HUES64 (cell line): ENCODE measurements around the gene FJX1.
"Not testable (repeated sequence)": the region's sequence is repeated elsewhere in the genome, so short reads cannot be mapped to it uniquely, and the experiment has no call there.

Experiments used
- H3K27ac ChIP-seq: 2 replicates; pipeline ENCODE4 v1.7.0; 2013; ENCODE audit warnings: low read depth, low read length, inconsistent platforms
- H3K27me3 ChIP-seq: 2 replicates; pipeline ENCODE4 v1.6.1; 2013; ENCODE audit warnings: mild to moderate bottlenecking, low read length; ENCODE audit not compliant: insufficient read depth
- H3K36me3 ChIP-seq: 2 replicates; pipeline ENCODE4 v1.6.1; 2013; ENCODE audit warnings: mild to moderate bottlenecking, low read length; ENCODE audit not compliant: insufficient read depth
- H3K4me1 ChIP-seq: 2 replicates; pipeline ENCODE4 v1.6.1; 2013; ENCODE audit warnings: mild to moderate bottlenecking, low read length, moderate library complexity; ENCODE audit not compliant: insufficient read depth
- H3K4me3 ChIP-seq: 2 replicates; pipeline ENCODE4 v1.5.1; 2013; ENCODE audit warnings: mild to moderate bottlenecking, low read length, moderate library complexity
- H3K9ac ChIP-seq: 2 replicates; pipeline ENCODE4 v1.6.1; 2013; ENCODE audit warnings: mild to moderate bottlenecking, low read depth, low read length
- H3K9me3 ChIP-seq: 2 replicates; pipeline ENCODE4 v1.6.1; 2013; ENCODE audit warnings: low read depth, low read length; ENCODE audit not compliant: insufficient read depth
- WGBS: fragments of 150-250, 120-280 bp; methylation state at CpG from one replicate; pipeline ENCODE4 v1.1.7; 2013; ENCODE audit warnings: missing lambda C conversion rate; 5-methylcytosine and 5-hydroxymethylcytosine counted together

Gene FJX1

GRCh38 chr11:35655254-35655653, 37.0 kb downstream of the FJX1 start:
- Histone ChIP-seq H3K4me1 (peaks cover 20% of the 10 kb centered on the region), H3K27me3 (peaks cover 84% of the 10 kb centered on the region), H3K36me3 (no peaks in the 10 kb centered on the region), H3K4me3 (no peak overlapping the region), H3K27ac (no peak overlapping the region), H3K9ac (no peak overlapping the region), H3K9me3 (no peaks in the 10 kb centered on the region)
- WGBS: 43% methylated on average over 1 of the region's 1 CpG

- 78% methylated on average over 4 of the region's 4 CpGs for WGBS
- Histone ChIP-seq H3K9ac (no peak overlapping the region), H3K36me3 (no peaks in the 10 kb centered on the region), H3K27me3 (peaks cover 85% of the 10 kb centered on the region), H3K27ac (no peak overlapping the region), H3K9me3 (no peaks in the 10 kb centered on the region), H3K4me1 (peaks cover 20% of the 10 kb centered on the region), H3K4me3 (no peak overlapping the region)
Measured at GRCh38 chr11:35655856-35656255, 37.6 kb downstream of the FJX1 start.

DNA sequence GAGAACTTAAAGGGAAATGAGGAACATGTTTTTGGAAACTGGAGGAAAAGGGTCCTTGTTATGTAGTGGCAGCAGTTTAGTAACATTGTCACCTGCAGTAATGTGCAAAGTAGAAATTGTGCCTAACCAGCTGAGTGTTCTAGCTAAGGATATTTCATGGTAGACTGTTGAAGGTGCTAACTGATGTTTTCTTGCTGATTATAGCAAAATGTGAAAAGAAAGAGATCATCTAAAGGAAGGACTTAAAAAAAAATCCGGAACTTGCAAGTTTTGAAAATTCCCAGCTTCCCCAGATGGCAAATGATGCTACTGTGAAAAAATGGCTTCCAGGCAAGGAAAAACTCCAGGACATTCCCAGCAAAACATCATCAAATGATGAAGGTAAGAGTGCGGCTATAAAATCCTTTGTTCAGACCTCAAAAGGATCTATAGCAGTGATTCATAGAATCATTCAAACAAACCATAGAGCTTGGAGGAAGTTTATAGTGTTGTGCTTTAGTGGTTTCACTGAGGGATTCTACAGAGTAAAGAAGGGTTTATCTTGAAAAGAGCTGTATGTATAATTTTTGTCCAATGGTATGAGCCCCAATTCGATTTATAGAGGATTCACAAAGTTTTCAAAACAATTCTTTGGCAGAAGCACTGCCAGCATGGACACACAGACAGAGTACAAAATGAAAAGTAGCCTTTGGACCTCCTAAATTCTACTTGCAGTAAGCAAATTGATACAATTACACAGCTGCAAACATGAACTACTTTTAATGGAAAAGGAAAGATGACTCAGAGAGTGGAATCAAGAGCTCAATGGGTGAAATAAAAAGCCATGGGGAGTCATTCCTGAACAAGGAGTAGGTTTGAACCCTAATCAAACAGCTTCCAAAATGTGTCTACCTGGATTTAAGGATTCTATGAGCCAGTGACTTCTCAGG, 40.0 kb downstream of the FJX1 start:
- Histone ChIP-seq H3K9ac (no peak overlapping the region), H3K27me3 (peaks cover 81% of the 10 kb centered on the region), H3K36me3 (no peaks in the 10 kb centered on the region), H3K4me3 (no peak overlapping the region), H3K4me1 (peaks cover 20% of the 10 kb centered on the region), H3K9me3 (no peaks in the 10 kb centered on the region; the same call in 1 of the 2 replicates), H3K27ac (no peak overlapping the region)
- 87% methylated on average over 2 of the region's 3 CpGs for WGBS

DNA sequence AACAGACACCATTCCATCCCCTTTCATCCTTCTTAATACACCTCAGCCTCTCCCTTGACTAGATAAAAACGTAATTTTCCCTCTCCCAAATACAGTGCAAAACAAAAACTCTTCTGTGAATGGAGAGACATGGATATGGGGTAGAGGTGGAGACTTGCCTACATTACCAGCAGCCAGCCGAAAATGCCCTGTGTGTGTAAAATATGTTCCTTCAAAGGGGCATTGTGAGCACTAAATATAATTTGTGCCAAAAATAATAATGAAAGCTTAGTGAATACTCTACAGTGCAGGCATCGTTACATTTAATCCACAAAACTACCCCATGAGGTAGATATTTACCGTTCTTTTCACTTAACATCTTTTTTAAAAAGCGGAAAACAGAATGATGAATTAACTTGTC, 43.3 kb downstream of the FJX1 start:
- no peak overlapping the region for H3K9ac ChIP-seq
- peaks cover 55% of the 10 kb centered on the region for H3K27me3 ChIP-seq
- no peak overlapping the region for H3K27ac ChIP-seq
- H3K9me3 ChIP-seq: peaks cover 27% of the 10 kb centered on the region
- 85% methylated on average over 5 of the region's 5 CpGs for WGBS
- H3K36me3 ChIP-seq: peaks cover 8% of the 10 kb centered on the region; the same call in 1 of the 2 replicates
- H3K4me1 ChIP-seq: no peaks in the 10 kb centered on the region
- peak overlapping the region; percentile 63; the same call in 1 of the 2 replicates for H3K4me3 ChIP-seq

DNA sequence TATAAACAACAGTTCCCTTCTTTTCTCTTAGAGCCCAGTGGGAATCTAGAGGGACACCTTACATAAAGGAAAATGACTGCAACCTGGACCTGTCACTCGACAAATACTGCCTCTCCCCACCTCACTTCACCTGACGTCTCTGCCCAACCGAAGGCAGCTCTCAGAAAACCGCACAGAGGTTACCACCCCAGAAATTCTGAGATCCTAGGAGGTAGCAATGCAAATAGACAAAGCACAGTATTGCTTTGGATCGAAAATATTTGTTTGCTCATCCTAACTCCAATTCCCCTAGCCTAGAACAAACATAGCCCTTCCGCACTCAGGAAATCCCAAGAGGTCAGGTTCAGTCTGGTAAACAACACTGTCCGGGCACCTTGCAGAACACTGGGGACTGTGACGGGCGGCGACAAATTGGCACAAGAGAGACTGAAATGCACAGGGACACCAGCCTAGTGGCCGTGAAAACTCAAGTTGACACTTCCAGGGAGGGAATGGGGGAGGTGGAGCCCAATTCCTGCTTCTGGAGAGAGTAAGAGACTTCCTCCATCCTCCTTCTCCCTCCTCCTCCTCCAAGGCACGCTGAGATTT, 43.9 kb downstream of the FJX1 start:
- H3K9ac ChIP-seq: peak overlapping the region; percentile 78
- WGBS: 13% methylated on average over 12 of the region's 12 CpGs

GRCh38 chr11:35662649-35663407, 44.6 kb downstream of the FJX1 start, which contains the start of gene TRIM44:
TRIM44 (plus strand) TSS chr11:35662775; CDS start chr11:35663112, 337 bp downstream.
- H3K27ac ChIP-seq: peak within 1 kb of the TSS; percentile 69; the same call in 1 of the 2 replicates
- peaks cover 33% of the 10 kb centered on the region for H3K9me3 ChIP-seq
- peaks cover 8% of the 10 kb centered on the region; the same call in 1 of the 2 replicates for H3K36me3 ChIP-seq
- H3K9ac ChIP-seq: peak within 1 kb of the TSS; percentile 78
- H3K27me3 ChIP-seq: peaks cover 42% of the 10 kb centered on the region
- peak within 1 kb of the TSS; percentile 63 for H3K4me3 ChIP-seq
- H3K4me1 ChIP-seq: no peaks in the 10 kb centered on the region
- WGBS: 3% methylated on average over 82 of the region's 82 CpGs

More for the DNA sequence above, 43.9 kb downstream of the FJX1 start:
- Histone ChIP-seq H3K4me3 (peak overlapping the region; percentile 63), H3K27me3 (peaks cover 48% of the 10 kb centered on the region), H3K4me1 (no peaks in the 10 kb centered on the region), H3K36me3 (peaks cover 8% of the 10 kb centered on the region; the same call in 1 of the 2 replicates), H3K27ac (peak overlapping the region; percentile 69; the same call in 1 of the 2 replicates), H3K9me3 (peaks cover 33% of the 10 kb centered on the region)

DNA sequence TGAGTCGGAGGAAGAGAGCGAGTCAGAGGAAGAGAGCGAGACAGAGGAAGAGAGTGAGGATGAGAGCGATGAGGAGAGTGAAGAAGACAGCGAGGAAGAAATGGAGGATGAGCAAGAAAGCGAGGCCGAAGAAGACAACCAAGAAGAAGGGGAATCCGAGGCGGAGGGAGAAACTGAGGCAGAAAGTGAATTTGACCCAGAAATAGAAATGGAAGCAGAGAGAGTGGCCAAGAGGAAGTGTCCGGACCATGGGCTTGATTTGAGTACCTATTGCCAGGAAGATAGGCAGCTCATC, 45.1 kb downstream of the FJX1 start:
- WGBS: 86% methylated on average over 10 of the region's 10 CpGs
- Histone ChIP-seq H3K4me3 (peak overlapping the region; percentile 63), H3K27me3 (peaks cover 36% of the 10 kb centered on the region), H3K9me3 (peaks cover 33% of the 10 kb centered on the region), H3K27ac (no peak overlapping the region), H3K4me1 (no peaks in the 10 kb centered on the region), H3K36me3 (peaks cover 8% of the 10 kb centered on the region; the same call in 1 of the 2 replicates), H3K9ac (peak overlapping the region; percentile 78; the same call in 1 of the 2 replicates)

GRCh38 chr11:35664977-35665441, 46.7 kb downstream of the FJX1 start:
- no peak overlapping the region for H3K9ac ChIP-seq
- 0 out of 2 replicates have a peak overlapping the region, but pooled peaks have one; percentile 63 for H3K4me3 ChIP-seq
- H3K9me3 ChIP-seq: peaks cover 33% of the 10 kb centered on the region
- 93% methylated on average over 4 of the region's 5 CpGs for WGBS
- H3K27me3 ChIP-seq: peaks cover 23% of the 10 kb centered on the region
- H3K36me3 ChIP-seq: peaks cover 8% of the 10 kb centered on the region; the same call in 1 of the 2 replicates
- H3K4me1 ChIP-seq: no peaks in the 10 kb centered on the region
- no peak overlapping the region for H3K27ac ChIP-seq

DNA sequence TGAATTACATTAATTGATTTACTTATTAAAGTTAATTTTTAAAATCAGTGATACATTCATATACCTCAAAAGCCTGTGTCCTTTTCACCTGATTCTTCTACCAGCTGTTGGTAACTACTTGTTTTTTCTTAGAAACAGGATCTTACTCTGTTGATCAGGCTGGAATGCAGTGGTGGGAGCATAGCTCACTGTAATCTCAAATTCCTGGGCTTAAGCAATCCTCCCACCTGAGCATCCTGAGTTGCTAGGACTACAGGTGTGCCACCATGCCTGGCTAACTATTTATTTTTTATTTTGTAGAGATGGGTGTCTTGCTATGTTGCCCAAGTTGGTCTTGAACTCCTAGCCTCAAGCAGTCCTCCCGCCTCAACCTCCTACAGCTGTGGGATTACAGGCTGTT, 49.0 kb downstream of the FJX1 start:
- H3K36me3 ChIP-seq: peaks cover 8% of the 10 kb centered on the region; the same call in 1 of the 2 replicates
- no peak overlapping the region for H3K4me3 ChIP-seq
- H3K9ac ChIP-seq: no peak overlapping the region
- H3K27ac ChIP-seq: no peak overlapping the region
- 83% methylated on average over 1 of the region's 1 CpG for WGBS
- peaks cover 33% of the 10 kb centered on the region for H3K9me3 ChIP-seq
- H3K4me1 ChIP-seq: peaks cover 4% of the 10 kb centered on the region; the same call in 1 of the 2 replicates
- 0 out of 2 replicates have a peak, but pooled peaks cover 1% of the 10 kb centered on the region for H3K27me3 ChIP-seq

DNA sequence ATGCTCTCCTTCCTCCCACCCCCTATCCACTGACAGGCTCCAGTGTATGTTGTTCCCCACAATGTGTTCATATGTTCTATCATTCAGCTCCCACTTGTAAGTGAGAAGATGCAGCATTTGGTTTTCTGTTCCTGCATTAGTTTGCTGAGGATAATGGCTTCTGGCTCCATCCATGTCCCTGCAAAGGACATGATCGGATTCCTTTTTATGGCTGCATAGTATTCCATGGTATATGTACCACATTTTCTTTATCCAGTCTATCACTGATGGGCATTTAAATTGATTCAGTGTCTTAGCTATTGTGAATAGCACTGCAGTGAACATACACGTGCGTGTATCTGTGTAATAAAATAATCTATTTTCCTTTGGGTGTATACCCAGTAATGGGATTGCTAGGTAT, 50.1 kb downstream of the FJX1 start:
- WGBS: 92% methylated on average over 3 of the region's 3 CpGs
- H3K4me1 ChIP-seq, H3K4me3 ChIP-seq, H3K9ac ChIP-seq, H3K27ac ChIP-seq, H3K36me3 ChIP-seq, H3K27me3 ChIP-seq: not testable (repeated sequence)
- H3K9me3 ChIP-seq: peaks cover 33% of the 10 kb centered on the region
